Measurements from ENCODE around the gene XG.
"Not testable (repeated sequence)": the region's sequence is repeated elsewhere in the genome, so short reads cannot be mapped to it uniquely, and the experiment has no call there.

The XG gene

GRCh38 chrX:2811271-2811670 is 59.4 kb downstream of the XG start:
- TF ChIP-seq CTCF (IDR thresholded peaks at IDR 0.05; ENCODE audit: control insufficient read depth, insufficient read depth, low read depth, low read length, missing control alignments) = no peak
- DNase-seq (ENCODE audit: low read depth) = no peak
- no peak overlapping the region for H3K4me3 ChIP-seq (ENCODE audit: control insufficient read depth, low read depth, low read length)

- DNase-seq (ENCODE audit: low read depth) = peak; percentile 11
- peak; percentile 68 for TF ChIP-seq CTCF (IDR thresholded peaks at IDR 0.05; ENCODE audit: control insufficient read depth, insufficient read depth, low read depth, low read length, missing control alignments)
- H3K4me3 ChIP-seq (ENCODE audit: control insufficient read depth, low read depth, low read length) = not testable (repeated sequence)
Measured at GRCh38 chrX:2812161-2812907, 60.5 kb downstream of the XG start.

GRCh38 chrX:2817036-2817435 is 65.2 kb downstream of the XG start:
- H3K4me3 ChIP-seq (ENCODE audit: control insufficient read depth, low read depth, low read length) = no peak overlapping the region
- TF ChIP-seq CTCF (IDR thresholded peaks at IDR 0.05; ENCODE audit: control insufficient read depth, insufficient read depth, low read depth, low read length, missing control alignments) = no peak
- DNase-seq (ENCODE audit: low read depth) = no peak

- no peak overlapping the region for H3K4me3 ChIP-seq (ENCODE audit: control insufficient read depth, low read depth, low read length)
- peak; percentile 61 for TF ChIP-seq CTCF (IDR thresholded peaks at IDR 0.05; ENCODE audit: control insufficient read depth, insufficient read depth, low read depth, low read length, missing control alignments)
- peak; percentile 5 for DNase-seq (ENCODE audit: low read depth)
Measured at GRCh38 chrX:2819345-2820135, 67.7 kb downstream of the XG start.

GRCh38 chrX:2820136-2820771 is 68.4 kb downstream of the XG start:
- TF ChIP-seq CTCF (IDR thresholded peaks at IDR 0.05; ENCODE audit: control insufficient read depth, insufficient read depth, low read depth, low read length, missing control alignments) = no peak
- no peak for DNase-seq (ENCODE audit: low read depth)
- H3K4me3 ChIP-seq (ENCODE audit: control insufficient read depth, low read depth, low read length) = no peak overlapping the region

GRCh38 chrX:2823795-2824386 is 72.1 kb downstream of the XG start:
- no peak overlapping the region for H3K4me3 ChIP-seq (ENCODE audit: control insufficient read depth, low read depth, low read length)
- DNase-seq (ENCODE audit: low read depth) = no peak
- TF ChIP-seq CTCF (IDR thresholded peaks at IDR 0.05; ENCODE audit: control insufficient read depth, insufficient read depth, low read depth, low read length, missing control alignments) = no peak

Measured in AG09309 (cell line).